BLaER1 (cell line): ENCODE measurements around the gene SPATA31A1.
"Not testable (repeated sequence)": the region's sequence is repeated elsewhere in the genome, so short reads cannot be mapped to it uniquely, and the experiment has no call there.

Experiments used
- H3K27ac ChIP-seq: shearing (Covaris generic); formaldehyde crosslinking; 2 replicates; pipeline ENCODE4 v1.8.1; 2022
- H3K27me3 ChIP-seq: shearing (Covaris generic); formaldehyde crosslinking; 2 replicates; pipeline ENCODE4 v1.8.1; 2022
- H3K36me3 ChIP-seq: shearing (Covaris generic); formaldehyde crosslinking; 2 replicates; pipeline ENCODE4 v1.8.1; 2022
- H3K4me1 ChIP-seq: shearing (Covaris generic); formaldehyde crosslinking; 2 replicates; pipeline ENCODE4 v1.8.1; 2022
- H3K4me2 ChIP-seq: shearing (Covaris generic); formaldehyde crosslinking; 2 replicates; pipeline ENCODE4 v1.8.1; 2022
- H3K4me3 ChIP-seq: shearing (Covaris generic); formaldehyde crosslinking; 2 replicates; pipeline ENCODE4 v1.8.1; 2022
- H3K9ac ChIP-seq: shearing (Covaris generic); formaldehyde crosslinking; 2 replicates; pipeline ENCODE4 v1.8.1; 2022
- H3K9me3 ChIP-seq: shearing (Covaris generic); formaldehyde crosslinking; 2 replicates; pipeline ENCODE4 v1.8.1; 2022
- H4K20me1 ChIP-seq: shearing (Covaris generic); formaldehyde crosslinking; 2 replicates; pipeline ENCODE4 v1.8.1; 2022

The SPATA31A1 gene

DNA sequence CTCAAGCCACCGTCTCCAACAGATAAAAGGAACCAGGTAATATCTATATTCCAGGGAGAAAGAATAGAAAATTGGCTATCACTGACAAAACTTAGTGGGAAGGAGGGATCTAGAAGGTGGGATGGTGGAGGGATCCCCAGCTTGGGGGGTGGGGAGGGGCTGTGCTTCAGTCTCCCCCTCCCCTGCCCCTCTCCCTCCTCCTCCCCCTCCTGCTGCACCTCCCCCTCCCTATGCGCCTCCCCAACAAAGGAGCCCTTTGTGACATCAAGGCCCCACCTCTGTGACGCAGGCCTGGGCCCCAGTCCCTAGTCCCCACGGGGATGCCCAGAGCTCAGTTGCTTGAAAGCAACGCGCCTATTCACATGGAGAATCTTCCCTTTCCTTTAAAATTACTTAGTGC lies at the start of gene SPATA31A1:
Gene SPATA31A1 (plus strand): TSS at position 301 of the 400 bp plus-strand sequence. CDS start 62 bp downstream, at position 363.
- H3K9ac ChIP-seq = not testable (repeated sequence)

DNA sequence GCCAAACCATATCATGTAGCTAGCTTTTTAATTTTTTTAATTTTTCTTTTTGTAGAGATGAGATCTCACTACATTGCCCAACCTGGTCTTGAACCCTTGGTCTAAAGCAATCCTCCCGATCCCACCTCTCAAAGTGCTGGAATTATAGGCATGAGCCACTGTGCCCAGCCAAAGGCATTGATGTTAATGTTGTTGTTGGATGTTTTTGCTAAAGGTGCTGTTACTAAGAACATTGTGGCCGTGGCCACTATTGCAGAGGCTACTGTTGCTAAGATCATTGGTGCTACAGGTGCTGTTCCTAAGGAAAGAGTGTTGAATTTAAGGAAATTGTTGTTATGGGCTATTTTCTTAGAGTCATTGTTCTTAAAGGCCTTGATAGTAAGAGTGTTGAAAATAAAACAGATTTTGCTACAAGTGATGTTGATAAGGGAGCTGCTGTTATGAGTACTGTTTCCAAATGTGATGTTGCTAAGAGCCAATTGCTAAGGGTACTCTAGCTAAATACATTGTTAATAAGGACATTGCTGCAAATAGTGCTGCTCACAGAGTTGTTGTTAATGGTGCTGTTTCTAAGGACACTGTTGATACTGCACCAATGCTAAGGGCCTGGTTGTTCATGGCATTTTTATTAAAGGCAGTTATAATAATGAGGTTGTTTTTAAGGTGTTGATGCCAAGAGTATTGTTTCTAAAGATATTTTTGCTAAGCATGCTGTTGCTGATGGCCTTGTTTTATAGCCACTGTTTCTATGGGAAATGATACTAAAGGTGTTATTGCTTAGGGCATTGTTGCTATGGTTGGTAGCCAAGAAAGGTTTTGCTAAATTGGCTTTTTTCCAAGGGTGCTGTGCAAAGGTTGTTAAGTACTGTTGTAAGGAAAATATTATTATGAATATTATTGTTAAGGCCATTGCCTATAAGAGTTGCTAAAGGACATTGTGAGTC lies 52.1 kb downstream of the SPATA31A1 start:
- H3K9ac ChIP-seq, H3K4me1 ChIP-seq, H3K36me3 ChIP-seq, H3K27me3 ChIP-seq, H3K4me3 ChIP-seq, H4K20me1 ChIP-seq, H3K4me2 ChIP-seq, H3K27ac ChIP-seq, H3K9me3 ChIP-seq: not testable (repeated sequence)

More for the DNA sequence above, at the start of gene SPATA31A1:
- not testable (repeated sequence) for H3K4me3 ChIP-seq, H3K4me1 ChIP-seq, H3K36me3 ChIP-seq, H4K20me1 ChIP-seq, H3K9me3 ChIP-seq, H3K27ac ChIP-seq, H3K4me2 ChIP-seq, H3K27me3 ChIP-seq

DNA sequence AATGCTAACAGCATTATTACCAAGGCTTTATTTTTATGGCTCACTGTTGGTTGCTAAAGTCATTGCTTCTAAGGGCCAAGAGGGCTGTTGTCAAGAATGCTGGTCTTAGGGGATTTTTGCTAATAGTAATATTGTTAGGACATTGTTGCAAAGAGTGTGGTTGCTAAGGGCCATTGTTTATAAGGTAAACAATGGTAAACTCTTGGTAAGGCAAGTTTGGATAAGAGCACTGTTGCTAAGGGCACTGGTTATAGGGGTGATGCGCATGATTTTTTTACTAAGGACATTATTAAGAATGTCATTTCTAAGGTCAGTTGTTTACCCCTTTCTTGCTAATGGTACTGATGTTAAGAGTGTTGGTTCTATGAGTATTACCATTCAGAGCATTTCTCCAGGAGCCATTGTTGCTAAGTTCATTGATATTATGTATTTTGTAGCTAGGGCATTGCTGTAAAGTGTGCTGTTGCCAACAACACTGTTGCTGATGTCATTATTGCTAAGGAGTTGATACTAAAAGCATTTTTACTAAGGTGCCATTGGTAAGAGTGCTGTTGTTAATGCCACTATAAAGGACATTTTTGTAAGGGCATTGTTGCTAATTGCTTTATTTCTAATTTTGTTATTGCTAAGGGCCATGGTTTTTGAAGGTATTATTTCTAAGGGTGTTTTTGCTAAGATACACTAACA lies 55.9 kb downstream of the SPATA31A1 start:
- not testable (repeated sequence) for H3K27me3 ChIP-seq, H3K27ac ChIP-seq, H3K4me2 ChIP-seq, H3K9ac ChIP-seq, H4K20me1 ChIP-seq, H3K36me3 ChIP-seq, H3K4me3 ChIP-seq, H3K4me1 ChIP-seq, H3K9me3 ChIP-seq
